Glutamatergic neuron (in vitro differentiated cells): Measurements from ENCODE around the gene EIF4EBP2. TPM values are rescaled to one million over a fixed set of nuclear protein-coding genes. Genes with fewer than 3 reads are reported as not detected.

Experiments used
- DNase-seq: peaks from one replicate; pipeline ENCODE4 v3.0.0; 2022
- H3K27ac Mint-ChIP-seq: one replicate; pipeline ENCODE4 v1.8.0; 2020; ENCODE audit warnings: mild to moderate bottlenecking, mixed read lengths, inconsistent platforms; ENCODE audit not compliant: unreplicated experiment
- H3K27me3 Mint-ChIP-seq: one replicate; pipeline ENCODE4 v1.8.0; 2020; ENCODE audit warnings: mild to moderate bottlenecking, moderate library complexity, mixed read lengths, inconsistent platforms; ENCODE audit not compliant: unreplicated experiment
- H3K36me3 Mint-ChIP-seq: one replicate; pipeline ENCODE4 v1.8.0; 2020; ENCODE audit warnings: mild to moderate bottlenecking, mixed read lengths, inconsistent platforms; ENCODE audit not compliant: unreplicated experiment
- H3K4me1 Mint-ChIP-seq: one replicate; pipeline ENCODE4 v1.8.0; 2020; ENCODE audit warnings: mild to moderate bottlenecking, low read depth, mixed read lengths, inconsistent platforms; ENCODE audit not compliant: unreplicated experiment
- H3K4me3 Mint-ChIP-seq: one replicate; pipeline ENCODE4 v1.8.0; 2020; ENCODE audit warnings: mild to moderate bottlenecking, mixed read lengths, inconsistent platforms; ENCODE audit not compliant: unreplicated experiment
- H3K9me3 Mint-ChIP-seq: one replicate; pipeline ENCODE4 v1.8.0; 2020; ENCODE audit warnings: mild to moderate bottlenecking, moderate library complexity, mixed read lengths, inconsistent platforms; ENCODE audit not compliant: unreplicated experiment
- total RNA-seq: library from RNA; stranded (reverse); fragmentation: NEBNext Ultra II Directional; extraction: Animal tissue kit (Norgen Biotek cat#: 25700); gene quantifications from one replicate; pipeline ENCODE4 v1.2.1, GENCODE V29; 2021; ENCODE audit not compliant: unreplicated experiment
- TF ChIP-seq, protein P1 (sequence below): fragments of 200-600 bp; sonication (generic); IDR thresholded peaks from one replicate; pipeline ENCODE4 v1.5.0; 2021; ENCODE audit not compliant: partially characterized antibody, unreplicated experiment

The EIF4EBP2 gene
- total RNA-seq, 1 donor from 2014 or later: 130 TPM

DNA sequence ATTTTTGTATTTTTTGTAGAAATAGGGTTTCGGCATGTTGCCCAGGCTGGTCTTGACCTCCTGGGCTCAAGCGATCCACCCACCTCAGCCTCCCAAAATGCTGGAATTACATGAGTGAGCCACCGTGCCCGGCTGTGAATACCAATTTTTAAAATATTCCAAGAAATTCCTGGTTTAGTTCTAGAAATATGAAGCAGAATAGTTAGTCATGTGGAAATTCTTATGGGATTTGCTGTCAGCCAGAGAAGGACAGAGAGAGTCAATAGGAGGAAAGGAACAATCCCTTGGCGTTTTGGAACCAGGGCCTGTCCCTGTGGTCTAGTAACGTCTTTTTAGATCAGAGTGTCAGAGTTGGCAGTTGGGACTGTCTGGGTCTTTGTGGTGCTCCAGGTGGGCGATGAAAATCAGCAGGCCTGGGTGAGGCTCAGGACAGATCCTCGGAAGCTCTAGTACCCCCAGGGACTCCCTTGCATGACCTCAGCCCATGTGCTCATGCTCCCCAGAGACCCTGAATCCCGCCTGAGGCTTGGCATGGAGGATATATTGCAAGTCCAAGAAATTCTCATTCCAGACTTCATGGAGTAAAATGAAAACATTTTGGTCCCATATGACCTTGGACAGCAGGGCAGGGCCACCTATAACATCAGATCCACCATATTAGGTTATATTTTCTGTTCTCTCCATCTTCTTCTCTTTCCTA lies 29.8 kb downstream of the EIF4EBP2 start:
- no peaks in the 10 kb centered on the region for H3K36me3 Mint-ChIP-seq
- no peak overlapping the region for H3K4me3 Mint-ChIP-seq
- peaks cover 10% of the 10 kb centered on the region for H3K27me3 Mint-ChIP-seq
- no peak overlapping the region for H3K27ac Mint-ChIP-seq
- TF ChIP-seq, protein P1, sequence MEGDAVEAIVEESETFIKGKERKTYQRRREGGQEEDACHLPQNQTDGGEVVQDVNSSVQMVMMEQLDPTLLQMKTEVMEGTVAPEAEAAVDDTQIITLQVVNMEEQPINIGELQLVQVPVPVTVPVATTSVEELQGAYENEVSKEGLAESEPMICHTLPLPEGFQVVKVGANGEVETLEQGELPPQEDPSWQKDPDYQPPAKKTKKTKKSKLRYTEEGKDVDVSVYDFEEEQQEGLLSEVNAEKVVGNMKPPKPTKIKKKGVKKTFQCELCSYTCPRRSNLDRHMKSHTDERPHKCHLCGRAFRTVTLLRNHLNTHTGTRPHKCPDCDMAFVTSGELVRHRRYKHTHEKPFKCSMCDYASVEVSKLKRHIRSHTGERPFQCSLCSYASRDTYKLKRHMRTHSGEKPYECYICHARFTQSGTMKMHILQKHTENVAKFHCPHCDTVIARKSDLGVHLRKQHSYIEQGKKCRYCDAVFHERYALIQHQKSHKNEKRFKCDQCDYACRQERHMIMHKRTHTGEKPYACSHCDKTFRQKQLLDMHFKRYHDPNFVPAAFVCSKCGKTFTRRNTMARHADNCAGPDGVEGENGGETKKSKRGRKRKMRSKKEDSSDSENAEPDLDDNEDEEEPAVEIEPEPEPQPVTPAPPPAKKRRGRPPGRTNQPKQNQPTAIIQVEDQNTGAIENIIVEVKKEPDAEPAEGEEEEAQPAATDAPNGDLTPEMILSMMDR: no peak
- no peak for DNase-seq
- peaks cover 2% of the 10 kb centered on the region for H3K9me3 Mint-ChIP-seq
- H3K4me1 Mint-ChIP-seq: no peaks in the 10 kb centered on the region

DNA sequence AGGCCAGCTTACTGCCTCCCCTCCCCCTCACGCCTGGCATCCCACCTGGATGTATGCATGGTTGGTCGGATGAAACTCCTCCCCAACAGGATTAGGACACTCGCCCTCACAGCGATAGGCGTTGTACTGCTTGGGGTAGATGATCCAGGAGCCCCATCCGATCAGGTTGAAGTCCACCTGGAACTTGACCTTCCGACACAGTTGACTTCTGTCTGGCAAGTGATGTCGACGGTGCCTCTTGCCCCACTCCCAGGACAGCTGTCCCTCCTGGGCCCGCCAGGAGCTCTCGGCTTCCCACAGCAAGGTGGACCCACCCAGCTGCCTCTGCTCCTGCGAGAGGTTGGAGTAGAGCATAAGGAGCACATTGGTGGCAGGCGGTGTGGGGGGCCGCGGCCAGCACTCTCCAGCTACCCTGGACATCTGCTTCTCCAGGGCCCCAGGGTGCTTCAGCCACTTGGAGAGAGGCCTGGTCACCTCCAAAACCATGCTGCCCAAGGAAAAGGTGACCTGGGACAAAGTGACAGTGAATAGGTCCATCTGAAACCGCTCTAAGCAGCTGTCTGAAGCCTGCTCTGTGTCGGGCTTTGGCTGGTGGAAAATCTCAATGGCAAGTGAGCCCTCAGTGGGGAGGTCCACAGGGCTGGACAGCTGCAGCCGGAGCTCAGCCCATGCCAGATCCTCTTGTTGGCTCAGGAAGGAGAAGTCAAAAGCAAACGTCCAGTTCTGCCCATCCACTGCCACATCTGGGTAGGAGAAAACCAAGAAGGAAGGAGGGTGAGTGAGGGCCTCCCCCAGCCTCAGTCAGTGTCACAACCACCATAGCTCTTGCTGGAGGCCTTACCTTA lies 31.5 kb downstream of the EIF4EBP2 start:
- no peaks in the 10 kb centered on the region for H3K36me3 Mint-ChIP-seq
- TF ChIP-seq, protein P1: no peak

GRCh38 chr10:70437721-70438120 lies 33.8 kb downstream of the EIF4EBP2 start:
- DNase-seq: no peak
- Mint-ChIP-seq H3K27me3 (peaks cover 22% of the 10 kb centered on the region), H3K4me1 (peaks cover 4% of the 10 kb centered on the region), H3K36me3 (no peaks in the 10 kb centered on the region), H3K4me3 (no peak overlapping the region), H3K27ac (no peak overlapping the region), H3K9me3 (peaks cover 5% of the 10 kb centered on the region)
- TF ChIP-seq, protein P1: no peak

More for the DNA sequence above, 31.5 kb downstream of the EIF4EBP2 start:
- H3K9me3 Mint-ChIP-seq: peaks cover 2% of the 10 kb centered on the region
- H3K27ac Mint-ChIP-seq: no peak overlapping the region
- DNase-seq: no peak
- H3K4me1 Mint-ChIP-seq: no peaks in the 10 kb centered on the region
- H3K4me3 Mint-ChIP-seq: no peak overlapping the region
- H3K27me3 Mint-ChIP-seq: peaks cover 16% of the 10 kb centered on the region

- TF ChIP-seq, protein P1: no peak
- Mint-ChIP-seq H3K4me3 (peak overlapping the region; percentile 75), H3K4me1 (peaks cover 4% of the 10 kb centered on the region), H3K27me3 (peaks cover 26% of the 10 kb centered on the region), H3K27ac (no peak overlapping the region), H3K9me3 (peaks cover 3% of the 10 kb centered on the region), H3K36me3 (no peaks in the 10 kb centered on the region)
- DNase-seq: peak; percentile 23
Measured at GRCh38 chr10:70440296-70441160, 36.6 kb downstream of the EIF4EBP2 start.
